Activated naive CD4-positive, alpha-beta T cell treated with Interleukin-2 at 50 U/mL for 16 hours (primary cell): ENCODE measurements around the gene IQGAP3.
"Not testable (repeated sequence)": the region's sequence is repeated elsewhere in the genome, so short reads cannot be mapped to it uniquely, and the experiment has no call there.

Experiments
- DNase-seq: peaks from one replicate; pipeline ENCODE4 v3.0.0-alpha.2; 2020

The IQGAP3 gene

GRCh38 chr1:156571919-156572662 lies at the start of gene IQGAP3:
Gene IQGAP3, minus strand, starts transcription at chr1:156572565. Its CDS starts 36 bp downstream, at chr1:156572529.
- peak; percentile 75 for DNase-seq

GRCh38 chr1:156619582-156619955 lies 47.2 kb upstream of the IQGAP3 start:
- no peak for DNase-seq

GRCh38 chr1:156618853-156619581 lies 46.7 kb upstream of the IQGAP3 start, which contains the start of gene HAPLN2:
Gene HAPLN2, plus strand, starts transcription at chr1:156619415. Its CDS starts 4,076 bp downstream, at chr1:156623491.
- DNase-seq: peak; percentile 23

- DNase-seq: no peak
Observed at GRCh38 chr1:156616463-156616862, 44.1 kb upstream of the IQGAP3 start.

GRCh38 chr1:156615946-156616345 lies 43.6 kb upstream of the IQGAP3 start:
- no peak for DNase-seq

GRCh38 chr1:156612666-156613065 lies 40.3 kb upstream of the IQGAP3 start:
- DNase-seq: no peak

- not testable (repeated sequence) for DNase-seq
Observed at GRCh38 chr1:156610072-156610471, 37.7 kb upstream of the IQGAP3 start.

GRCh38 chr1:156608981-156609380 lies 36.6 kb upstream of the IQGAP3 start:
- DNase-seq: peak; percentile 61

GRCh38 chr1:156608036-156608674 lies 35.8 kb upstream of the IQGAP3 start:
- DNase-seq: peak; percentile 61

GRCh38 chr1:156607344-156607743 lies 35.0 kb upstream of the IQGAP3 start:
- not testable (repeated sequence) for DNase-seq

- DNase-seq: no peak
Observed at GRCh38 chr1:156602557-156602993, 30.2 kb upstream of the IQGAP3 start.

GRCh38 chr1:156601892-156602291 lies 29.5 kb upstream of the IQGAP3 start:
- DNase-seq: no peak

- DNase-seq: peak; percentile 81
Observed at GRCh38 chr1:156601122-156601830, 28.9 kb upstream of the IQGAP3 start, which contains the start of gene GPATCH4. Gene GPATCH4, minus strand, starts transcription at chr1:156601479.

GRCh38 chr1:156600733-156601121 lies 28.4 kb upstream of the IQGAP3 start:
- DNase-seq: no peak

GRCh38 chr1:156599811-156600210 lies 27.4 kb upstream of the IQGAP3 start:
- no peak for DNase-seq

- DNase-seq: no peak
Observed at GRCh38 chr1:156598731-156599432, 26.5 kb upstream of the IQGAP3 start.

GRCh38 chr1:156598125-156598524 lies 25.8 kb upstream of the IQGAP3 start:
- DNase-seq: no peak

- DNase-seq: no peak
Observed at GRCh38 chr1:156596426-156596825, 24.1 kb upstream of the IQGAP3 start.

GRCh38 chr1:156595016-156595415 lies 22.7 kb upstream of the IQGAP3 start:
- DNase-seq: no peak

- no peak for DNase-seq
Observed at GRCh38 chr1:156594190-156594589, 21.8 kb upstream of the IQGAP3 start.

- no peak for DNase-seq
Observed at GRCh38 chr1:156593661-156593989, 21.3 kb upstream of the IQGAP3 start.

- no peak for DNase-seq
Observed at GRCh38 chr1:156592910-156593660, 20.7 kb upstream of the IQGAP3 start.
